Lung (tissue), 12 donors: ENCODE results near the gene STAC. TPM values are rescaled to one million over a fixed set of nuclear protein-coding genes. Genes with fewer than 3 reads are reported as not detected.

ENCODE experiments used
- ATAC-seq: fragments of 200-7000 bp; cut with Tn5 transposase; one replicate; pipeline ENCODE4 v1.9.1; 2020; ENCODE audit warnings: moderate number of reproducible peaks; ENCODE audit not compliant: insufficient read depth, low FRiP score
- DNase-seq, 3 donors: peaks; one replicate each; pipeline ENCODE4 v3.0.0-alpha.2; 2013 to 2017
- H3K27ac ChIP-seq, 2 donors: one replicate each; pipeline ENCODE4 v1.5.1; 2013; ENCODE audit warnings: mild to moderate bottlenecking in 2 of 2, moderate library complexity in 2 of 2, control low read depth in 1 of 2, inconsistent platforms in 1 of 2, low read depth in 1 of 2, low read length in 1 of 2
- H3K27me3 ChIP-seq, 3 donors: one replicate each; pipeline ENCODE4 v1.5.1; 2013; ENCODE audit warnings: low read length in 2 of 3; ENCODE audit not compliant: control insufficient read depth in 3 of 3, insufficient read depth in 3 of 3
- H3K36me3 ChIP-seq, 4 donors: one replicate each; pipeline ENCODE4 v1.5.1; 2013; ENCODE audit warnings: low read length in 4 of 4, mild to moderate bottlenecking in 1 of 4, moderate library complexity in 1 of 4; ENCODE audit not compliant: control insufficient read depth in 4 of 4, insufficient read depth in 4 of 4
- H3K4me1 ChIP-seq, 5 donors: one replicate each; pipeline ENCODE4 v1.5.1; 2013; ENCODE audit warnings: low read length in 5 of 5, mild to moderate bottlenecking in 2 of 5, moderate library complexity in 1 of 5; ENCODE audit not compliant: control insufficient read depth in 5 of 5, insufficient read depth in 5 of 5
- H3K4me3 ChIP-seq: one replicate; pipeline ENCODE4 v1.5.1; 2013; ENCODE audit warnings: mild to moderate bottlenecking, control low read depth, moderate library complexity
- H3K9ac ChIP-seq, 2 donors: one replicate each; pipeline ENCODE4 v1.5.1; 2013; ENCODE audit warnings: low read length in 2 of 2, control low read depth in 1 of 2; ENCODE audit not compliant: insufficient read depth in 1 of 2
- H3K9me3 ChIP-seq, 4 donors: one replicate each; pipeline ENCODE4 v1.5.1; 2013; ENCODE audit warnings: low read length in 3 of 4, mild to moderate bottlenecking in 1 of 4, moderate library complexity in 1 of 4; ENCODE audit not compliant: control insufficient read depth in 4 of 4, insufficient read depth in 3 of 4
- WGBS, 2 donors: extraction: QIAGEN DNeasy Blood & Tissue Kit; methylation state at CpG; one replicate each; pipeline ENCODE4 v1.1.7; 2013; 5-methylcytosine and 5-hydroxymethylcytosine counted together
- polyA plus RNA-seq, 2 donors: library from polyadenylated mRNA; stranded (reverse); fragments of 200-250 nt; gene quantifications; one replicate each; pipeline ENCODE4 v1.2.1, GENCODE V29; 2013
- total RNA-seq, 2 donors: library from RNA; depleted of rRNA in 1 of 2; stranded (reverse); fragments of >200 nt in 1 of 2; gene quantifications; one replicate each; pipeline ENCODE4 v1.2.1, GENCODE V29; 2014 to 2021
- TF ChIP-seq, protein P1 (sequence below): IDR thresholded peaks from 2 replicates; pipeline ENCODE4 v1.5.1; 2012; ENCODE audit warnings: mild to moderate bottlenecking; ENCODE audit errors: control extremely low read depth, extremely low read depth
- donor health status: control.
- donor health status: control.
- donor health status: Bipolar disorder and iron deficiency.
- donor health status: healthy.
- donor health status: DM: yes; HTN: yes; CAD: no.

STAC gene
- total and polyA plus RNA-seq, 4 donors: 1.3 to 17.2 (median 5.7) TPM

DNA sequence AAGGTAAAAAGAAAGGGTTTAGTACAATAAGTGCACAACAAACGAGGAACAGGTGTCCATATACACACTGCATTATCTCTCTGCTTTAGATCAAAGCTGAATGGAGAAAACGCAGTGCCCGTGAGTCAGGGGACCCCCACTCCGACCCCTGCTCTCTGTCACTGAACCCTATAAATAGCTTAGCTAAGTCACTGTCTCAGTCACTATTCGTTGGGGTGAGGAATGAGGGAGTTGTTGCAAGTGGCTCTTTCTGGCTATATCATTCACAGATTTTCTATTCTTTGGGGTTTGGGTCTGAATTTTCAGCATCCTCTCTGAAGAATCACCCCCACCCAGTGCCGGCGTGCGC, 458 bp upstream of the STAC start:
- no peak overlapping the region for H3K4me3 ChIP-seq
- H3K9ac ChIP-seq: no peak overlapping the region
- H3K27ac ChIP-seq: no peak overlapping the region
- WGBS, 2 donors: 12 to 29% methylated on average over 8 of the region's 8 CpGs
- peaks cover 0 to 26% (median 7%) of the 10 kb centered on the region in 3 donors for H3K27me3 ChIP-seq
- peaks cover 0 to 7% (median 0%) of the 10 kb centered on the region in 5 donors for H3K4me1 ChIP-seq
- TF ChIP-seq, protein P1, sequence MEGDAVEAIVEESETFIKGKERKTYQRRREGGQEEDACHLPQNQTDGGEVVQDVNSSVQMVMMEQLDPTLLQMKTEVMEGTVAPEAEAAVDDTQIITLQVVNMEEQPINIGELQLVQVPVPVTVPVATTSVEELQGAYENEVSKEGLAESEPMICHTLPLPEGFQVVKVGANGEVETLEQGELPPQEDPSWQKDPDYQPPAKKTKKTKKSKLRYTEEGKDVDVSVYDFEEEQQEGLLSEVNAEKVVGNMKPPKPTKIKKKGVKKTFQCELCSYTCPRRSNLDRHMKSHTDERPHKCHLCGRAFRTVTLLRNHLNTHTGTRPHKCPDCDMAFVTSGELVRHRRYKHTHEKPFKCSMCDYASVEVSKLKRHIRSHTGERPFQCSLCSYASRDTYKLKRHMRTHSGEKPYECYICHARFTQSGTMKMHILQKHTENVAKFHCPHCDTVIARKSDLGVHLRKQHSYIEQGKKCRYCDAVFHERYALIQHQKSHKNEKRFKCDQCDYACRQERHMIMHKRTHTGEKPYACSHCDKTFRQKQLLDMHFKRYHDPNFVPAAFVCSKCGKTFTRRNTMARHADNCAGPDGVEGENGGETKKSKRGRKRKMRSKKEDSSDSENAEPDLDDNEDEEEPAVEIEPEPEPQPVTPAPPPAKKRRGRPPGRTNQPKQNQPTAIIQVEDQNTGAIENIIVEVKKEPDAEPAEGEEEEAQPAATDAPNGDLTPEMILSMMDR: no peak
- ATAC-seq (no peak), DNase-seq (no peak)
- peaks cover 0 to 4% (median 0%) of the 10 kb centered on the region in 4 donors for H3K9me3 ChIP-seq
- no peaks in the 10 kb centered on the region for H3K36me3 ChIP-seq

GRCh38 chr3:36381311-36381956, 1.1 kb downstream of the STAC start:
- Histone ChIP-seq H3K27me3 (peaks cover 0 to 26% (median 7%) of the 10 kb centered on the region in 3 donors), H3K4me3 (no peak overlapping the region), H3K9ac (no peak overlapping the region), H3K9me3 (peaks cover 0 to 4% (median 0%) of the 10 kb centered on the region in 4 donors), H3K27ac (no peak overlapping the region), H3K36me3 (no peaks in the 10 kb centered on the region), H3K4me1 (peaks cover 0 to 7% (median 0%) of the 10 kb centered on the region in 5 donors)
- ATAC-seq: no peak
- DNase-seq: no peak
- 55 to 58% methylated on average over 8 of the region's 8 CpGs for WGBS, 2 donors
- TF ChIP-seq, protein P1: no peak

GRCh38 chr3:36393563-36393962, 13.3 kb downstream of the STAC start:
- 33 to 48% methylated on average over 1 of the region's 1 CpG for WGBS, 2 donors
- Histone ChIP-seq H3K4me1 (no peaks in the 10 kb centered on the region), H3K4me3 (no peak overlapping the region), H3K9ac (no peak overlapping the region), H3K27me3 (no peaks in the 10 kb centered on the region), H3K36me3 (no peaks in the 10 kb centered on the region), H3K9me3 (no peaks in the 10 kb centered on the region), H3K27ac (no peak overlapping the region)
- TF ChIP-seq, protein P1: no peak
- ATAC-seq: peak; percentile 47
- no peak for DNase-seq

- H3K36me3 ChIP-seq: no peaks in the 10 kb centered on the region
- DNase-seq (no peak), ATAC-seq (no peak)
- TF ChIP-seq, protein P1: no peak
- H3K4me3 ChIP-seq: no peak overlapping the region
- H3K27me3 ChIP-seq: no peaks in the 10 kb centered on the region
- no peaks in the 10 kb centered on the region for H3K9me3 ChIP-seq
- H3K27ac ChIP-seq: no peak overlapping the region
- peaks cover 0 to 1% (median 0%) of the 10 kb centered on the region in 5 donors for H3K4me1 ChIP-seq
- no peak overlapping the region for H3K9ac ChIP-seq
Observed at GRCh38 chr3:36394176-36394575, 13.9 kb downstream of the STAC start.
